Putamen (tissue), 1 donor: ENCODE measurements around the gene XPO6.

Experiments
- DNase-seq: peaks from one replicate; pipeline ENCODE4 v3.0.0-alpha.2; 2016; ENCODE audit warnings: low spot score

Gene XPO6

GRCh38 chr16:28208131-28208530 lies 3.6 kb downstream of the XPO6 start:
- DNase-seq: no peak

DNA sequence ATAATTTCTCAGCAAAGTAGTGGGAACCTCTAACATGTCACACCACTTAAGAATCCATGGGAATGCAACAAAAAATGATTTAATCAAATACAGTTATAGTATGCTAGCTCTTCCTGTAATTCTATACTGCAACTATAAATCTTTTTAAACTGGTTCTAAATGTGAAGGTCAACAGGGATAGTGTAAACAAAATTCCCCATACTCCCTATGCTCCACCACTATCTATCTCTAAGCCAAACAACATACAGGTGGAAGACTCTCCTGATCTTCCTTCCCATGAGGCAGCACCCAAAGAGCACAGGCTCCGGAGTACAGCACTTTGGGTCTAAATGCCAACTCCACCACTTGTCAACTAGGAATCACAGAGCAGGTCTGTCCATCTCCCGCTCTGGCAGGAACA lies 4.4 kb downstream of the XPO6 start:
- DNase-seq: no peak

DNA sequence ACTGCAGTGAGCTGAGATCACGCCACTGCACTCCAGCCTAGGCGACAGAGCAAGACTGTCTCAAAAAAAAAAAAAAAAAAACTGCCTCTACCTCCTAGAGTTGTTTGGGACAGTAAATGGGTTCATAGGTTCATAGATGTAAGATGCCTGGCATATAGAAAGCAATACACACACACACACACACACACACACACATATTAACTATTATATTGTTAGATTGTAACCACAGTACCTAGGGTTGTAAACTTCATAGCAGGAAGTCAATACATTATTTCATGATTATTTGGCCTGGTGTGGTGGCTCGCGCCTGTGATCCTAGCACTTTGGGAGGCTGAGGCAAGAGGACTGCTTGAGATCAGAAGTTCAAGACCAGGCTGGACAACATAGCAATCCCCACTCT lies 5.8 kb downstream of the XPO6 start:
- DNase-seq: no peak

- no peak for DNase-seq
Observed at GRCh38 chr16:28205117-28205899, 6.5 kb downstream of the XPO6 start.

DNA sequence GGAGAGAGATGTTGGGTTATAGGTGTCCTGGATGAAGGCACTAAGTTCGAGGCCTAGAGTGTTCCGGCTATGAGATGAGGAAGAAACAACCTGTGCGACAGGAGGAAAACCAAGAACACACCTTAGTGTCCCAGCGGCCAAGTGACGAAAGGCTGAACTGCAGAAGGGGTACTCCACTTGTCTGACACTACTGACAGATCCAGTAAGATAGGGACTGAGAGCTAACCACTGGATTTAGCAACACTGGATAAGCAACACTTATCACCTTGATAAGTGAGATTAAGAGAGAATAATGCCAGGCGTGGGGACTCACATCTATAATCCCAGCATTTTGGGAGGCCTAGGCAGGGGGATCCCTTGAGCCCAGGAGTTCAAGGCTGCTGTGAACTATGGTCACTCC lies 7.1 kb downstream of the XPO6 start:
- no peak for DNase-seq

DNA sequence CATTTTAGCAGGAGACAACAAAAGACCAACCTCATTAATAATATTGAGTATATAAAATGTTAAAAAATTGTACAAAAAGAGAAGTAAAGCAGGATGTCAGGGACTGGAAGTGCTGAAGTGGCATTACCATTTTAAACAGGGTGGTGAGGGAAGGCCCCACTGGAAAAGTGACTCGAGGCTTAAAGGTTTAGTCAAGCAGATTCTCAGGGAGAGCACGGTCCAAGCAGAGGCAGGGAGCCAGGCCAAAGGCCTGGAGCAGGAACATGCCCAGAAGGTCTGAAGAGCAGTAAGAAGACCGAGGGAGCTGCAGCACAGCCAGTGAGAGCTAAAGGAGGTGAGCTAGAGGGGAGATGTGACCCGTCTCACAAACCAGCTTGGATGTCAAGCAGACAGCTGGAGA lies 7.6 kb downstream of the XPO6 start:
- DNase-seq: no peak

- no peak for DNase-seq
Observed at GRCh38 chr16:28202147-28202746, 9.5 kb downstream of the XPO6 start.

DNA sequence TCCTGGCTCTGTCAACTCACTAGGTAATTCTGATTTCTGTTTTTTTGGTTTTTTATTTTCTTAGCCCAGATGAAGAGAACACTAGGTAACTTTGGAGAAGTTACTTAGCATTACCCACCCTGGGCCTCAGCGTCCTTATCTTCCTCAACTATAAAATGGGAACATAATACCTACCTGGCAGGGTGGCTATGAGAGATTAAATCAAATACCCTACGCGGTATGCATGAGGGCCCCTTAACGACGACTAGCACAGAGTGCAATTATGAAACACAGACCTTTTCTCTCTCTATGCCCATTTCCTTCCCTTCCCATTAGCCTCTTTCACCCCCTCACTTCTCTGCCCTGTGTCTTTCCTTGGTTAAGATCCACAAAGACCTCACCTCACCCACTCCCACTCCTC lies 11.1 kb downstream of the XPO6 start:
- no peak for DNase-seq

GRCh38 chr16:28196387-28196987 lies 15.3 kb downstream of the XPO6 start:
- DNase-seq: no peak

DNA sequence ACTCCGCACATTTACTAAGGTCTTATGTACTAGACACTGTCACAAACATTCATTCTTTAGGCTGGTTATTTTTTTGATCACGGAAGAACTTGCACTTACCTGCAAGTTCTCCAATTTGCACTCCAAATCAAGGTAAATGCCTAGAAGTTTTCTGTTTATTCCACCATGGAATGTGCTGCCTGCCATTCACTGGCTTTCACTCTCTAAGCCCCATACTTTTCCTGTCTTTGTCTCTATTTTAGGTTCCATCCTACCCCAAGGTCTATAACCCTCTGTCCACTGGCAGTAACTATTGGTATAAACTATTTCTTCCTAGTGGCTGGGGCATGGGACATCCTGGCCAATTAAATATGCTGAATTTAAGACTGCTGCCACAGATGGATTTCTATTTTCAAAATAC lies 15.9 kb downstream of the XPO6 start:
- no peak for DNase-seq

DNA sequence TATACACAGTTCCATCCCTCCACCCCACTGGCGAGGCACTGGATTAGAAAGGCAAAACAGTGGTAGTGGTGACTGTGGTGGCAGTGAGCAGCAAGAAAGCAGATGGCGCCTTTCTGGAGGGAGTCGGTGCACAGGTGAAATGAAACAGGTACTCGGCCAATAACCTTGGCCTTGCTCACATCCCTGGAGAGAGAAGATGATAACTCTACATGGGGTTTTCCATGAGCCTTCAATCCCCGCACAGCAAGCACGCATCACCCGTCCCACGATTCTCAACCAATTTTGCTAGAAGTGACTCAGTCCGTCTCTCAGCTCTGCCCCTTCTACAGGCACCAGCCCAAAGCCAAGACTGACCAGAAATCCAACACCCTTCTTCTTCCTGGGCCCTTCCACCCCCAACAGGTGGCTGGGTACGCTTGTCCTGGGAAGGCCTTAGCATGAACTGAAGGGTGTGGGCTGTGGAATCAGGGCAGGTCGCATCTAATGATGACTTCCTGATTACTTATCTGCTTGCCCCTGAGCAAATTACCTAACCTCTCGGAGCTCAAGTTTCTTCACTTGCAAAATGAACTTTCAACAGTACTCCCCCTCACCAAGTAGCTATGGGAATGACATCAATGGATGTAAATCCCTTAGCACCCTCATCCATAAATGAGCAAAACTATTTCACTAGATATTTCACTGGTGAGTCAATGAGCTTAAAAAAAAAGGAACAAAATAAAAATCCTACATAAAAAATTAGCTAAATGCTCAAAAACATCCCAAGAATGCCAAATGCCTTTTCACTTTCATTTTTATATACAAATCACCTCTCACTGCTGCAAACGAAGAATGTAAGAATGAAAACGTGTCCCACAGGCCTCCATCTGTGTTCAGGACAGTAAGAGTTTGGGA lies 18.0 kb downstream of the XPO6 start:
- no peak for DNase-seq

DNA sequence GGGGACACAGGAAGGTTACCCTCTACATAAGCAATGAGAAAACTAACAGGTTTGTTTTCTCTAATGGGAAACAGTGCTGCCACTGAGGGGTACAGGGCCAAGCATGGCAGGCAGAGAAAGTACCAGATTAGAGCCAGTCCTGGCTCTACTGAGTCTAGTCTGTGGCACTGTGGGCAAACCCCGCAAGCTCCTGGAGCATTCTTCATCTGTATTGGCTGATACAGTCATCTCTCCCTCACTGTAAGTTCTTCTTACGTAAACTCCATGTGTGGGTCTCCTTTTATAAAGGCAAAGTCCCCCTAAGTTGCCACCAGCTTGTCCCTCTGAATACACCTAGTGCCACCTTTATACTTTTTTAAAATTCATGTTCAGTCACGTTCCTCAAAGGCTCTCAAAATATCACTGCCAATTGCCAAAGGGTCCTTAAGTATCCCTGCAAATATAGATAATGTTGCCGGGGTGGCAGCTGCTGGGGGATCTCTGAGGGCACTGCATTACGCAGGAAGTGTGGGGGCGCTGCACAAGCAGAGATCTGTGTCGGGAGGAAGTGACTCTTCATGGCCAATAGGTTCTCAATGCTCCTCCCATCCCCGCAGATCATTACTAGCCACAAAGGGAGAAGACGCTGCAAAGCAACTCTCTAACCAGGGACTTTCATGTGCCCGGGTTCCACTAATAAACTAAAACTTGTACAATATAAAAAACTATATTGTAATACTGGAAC lies 18.8 kb downstream of the XPO6 start:
- DNase-seq: no peak

DNA sequence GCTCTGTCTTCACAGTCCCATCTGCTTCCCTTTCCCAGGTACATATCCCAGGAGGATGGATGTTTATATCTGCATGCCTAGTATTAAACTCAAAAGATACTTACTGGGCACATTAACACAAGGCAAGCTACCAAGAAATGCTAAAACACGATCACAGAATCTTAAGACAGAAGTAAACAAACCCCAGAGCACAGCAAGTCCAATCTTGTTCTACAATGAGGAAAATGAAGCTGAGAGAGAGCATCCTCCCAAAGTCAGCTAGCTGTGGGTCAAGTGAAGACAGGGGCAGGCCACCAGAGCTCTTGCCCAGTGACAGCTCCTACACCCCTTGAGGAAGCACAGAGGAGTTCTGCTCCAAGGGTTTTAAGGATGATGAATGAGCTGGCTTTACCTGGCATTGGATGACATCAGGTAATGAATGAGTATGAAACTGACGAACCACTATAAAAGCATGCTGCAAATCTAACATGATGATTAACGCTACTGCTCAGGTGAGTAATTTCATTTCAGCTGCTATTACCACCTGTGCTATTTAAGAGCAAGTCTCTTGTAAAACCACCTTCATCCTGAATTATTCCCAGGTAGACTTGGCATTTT lies 20.3 kb downstream of the XPO6 start:
- no peak for DNase-seq

DNA sequence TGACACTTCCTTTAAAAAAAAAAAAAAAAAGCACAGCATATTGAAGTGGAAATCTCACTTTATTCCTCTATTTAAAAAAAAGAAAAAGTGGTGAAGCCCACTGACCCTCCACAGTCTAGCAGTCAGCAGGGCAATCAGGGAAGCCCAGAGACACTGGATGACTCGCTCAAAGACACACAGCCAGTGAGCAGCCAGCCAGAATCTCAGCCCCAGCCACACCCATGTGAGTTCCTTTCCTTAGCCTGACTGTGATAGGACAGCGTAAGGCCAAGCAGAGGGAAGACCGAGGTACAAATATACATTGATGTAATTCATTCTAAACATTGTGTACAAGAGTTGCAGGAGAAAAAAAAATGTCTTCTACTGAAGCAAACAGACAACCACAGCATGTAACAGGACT lies 22.5 kb downstream of the XPO6 start:
- DNase-seq: no peak

DNA sequence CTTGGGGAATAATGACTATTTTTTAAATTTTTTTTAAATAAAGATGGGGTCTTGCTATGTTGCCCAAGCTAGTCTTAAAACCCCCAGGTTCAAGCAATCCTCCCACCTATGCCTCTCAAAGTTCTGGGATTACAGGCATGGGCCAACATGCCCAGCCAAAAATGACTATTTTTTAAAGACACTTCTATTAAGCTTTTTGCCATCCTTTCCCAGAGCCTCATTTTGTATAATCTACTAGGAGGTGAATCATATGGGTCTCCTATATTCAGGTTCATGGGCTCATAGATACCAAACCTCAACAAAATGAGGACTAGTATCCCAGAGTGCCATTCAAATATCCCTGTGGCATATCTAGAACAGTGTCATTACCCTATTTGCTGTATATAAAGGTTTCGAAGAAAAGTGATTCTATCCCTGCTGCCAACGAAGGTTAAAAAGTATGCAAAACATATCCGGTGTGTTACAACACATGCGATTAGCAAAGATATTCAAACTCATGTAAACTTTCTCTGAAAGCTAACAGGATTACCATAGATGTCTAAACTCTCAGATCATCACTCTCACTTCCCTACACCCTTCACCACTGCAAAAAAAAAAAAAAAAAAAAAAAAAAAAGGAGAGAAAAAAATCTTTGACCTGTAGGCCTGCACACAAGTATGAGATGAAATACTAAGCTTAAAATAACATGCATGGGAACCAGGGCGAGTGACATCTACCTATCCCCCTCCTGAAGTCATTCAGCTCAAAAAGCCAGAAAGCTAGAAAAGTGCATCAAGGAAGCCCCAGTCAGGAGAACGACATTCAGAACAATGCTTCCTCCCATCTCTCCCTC lies 23.5 kb downstream of the XPO6 start:
- no peak for DNase-seq

DNA sequence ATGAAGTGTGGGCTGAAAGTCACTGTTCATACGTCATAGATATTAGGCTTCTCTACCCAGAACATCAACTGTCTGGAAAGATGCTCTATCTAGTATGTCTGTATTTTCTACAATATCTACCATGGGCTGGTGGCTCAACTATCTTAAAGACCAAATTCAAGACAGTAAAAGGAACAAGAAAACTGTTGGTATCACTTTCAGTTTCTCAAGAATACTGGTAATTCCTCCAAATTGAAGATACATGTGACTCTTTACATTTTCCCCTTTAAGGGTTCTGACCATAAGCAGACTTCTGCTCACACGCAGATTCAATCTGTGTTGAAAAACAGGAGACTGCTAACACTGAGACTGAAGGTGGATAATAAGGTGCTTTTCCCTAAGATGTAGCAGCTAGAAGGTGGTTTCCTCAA lies 24.2 kb downstream of the XPO6 start:
- no peak for DNase-seq

DNA sequence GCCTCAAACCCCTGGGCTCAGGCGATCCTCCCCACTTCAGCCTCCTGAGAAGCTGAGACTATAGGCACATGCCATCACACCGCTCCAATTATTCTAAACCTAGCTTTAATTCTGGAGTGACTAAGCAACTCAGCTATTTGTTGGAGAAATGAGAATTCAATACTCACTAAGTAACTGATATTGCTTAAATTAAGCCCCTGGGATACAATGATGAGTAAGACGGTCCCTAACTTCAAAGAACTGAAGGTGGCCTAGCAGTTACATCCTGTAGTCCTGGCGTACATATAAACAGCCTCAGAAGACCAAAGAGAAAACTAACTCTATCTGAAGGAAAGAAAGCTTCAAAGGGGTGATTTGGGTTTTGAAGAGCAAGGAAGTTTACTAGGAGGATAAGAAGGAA lies 25.0 kb downstream of the XPO6 start:
- no peak for DNase-seq

DNA sequence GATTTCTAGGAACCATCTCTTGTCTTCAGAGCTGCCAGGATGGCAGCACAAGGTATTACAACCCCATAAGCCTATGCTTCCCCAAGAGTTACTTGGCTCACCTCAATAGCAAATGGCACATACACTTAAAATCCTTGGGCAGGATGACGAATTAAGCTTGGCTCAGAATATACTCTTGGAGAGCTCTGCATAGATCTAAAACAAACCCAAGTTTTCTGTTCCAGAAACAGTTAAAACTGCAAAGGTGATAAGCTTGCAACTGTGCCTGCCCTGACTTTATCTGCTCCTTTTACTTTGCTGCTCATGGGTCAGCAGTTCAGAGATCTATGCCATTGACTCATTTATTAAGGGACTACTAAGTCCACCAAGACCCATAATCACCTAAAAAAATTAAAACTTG lies 26.1 kb downstream of the XPO6 start:
- no peak for DNase-seq

DNA sequence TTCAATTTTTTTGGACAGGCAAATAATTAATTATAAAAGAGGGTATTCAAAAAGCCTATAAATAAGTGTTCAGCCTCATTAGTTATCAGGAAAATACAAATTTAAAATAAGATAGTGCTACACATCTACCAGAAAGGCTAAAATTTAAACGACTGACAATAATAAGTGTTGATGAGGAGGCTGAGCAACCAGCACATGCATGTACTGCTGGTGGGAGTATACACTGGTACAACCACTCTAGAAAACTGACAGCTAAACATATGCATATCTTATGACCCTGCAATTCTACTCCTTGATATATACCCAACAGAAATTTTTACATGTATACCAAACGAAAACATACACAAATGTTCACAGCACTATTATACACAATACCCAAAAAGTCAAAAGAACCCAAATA lies 27.1 kb downstream of the XPO6 start:
- no peak for DNase-seq

DNA sequence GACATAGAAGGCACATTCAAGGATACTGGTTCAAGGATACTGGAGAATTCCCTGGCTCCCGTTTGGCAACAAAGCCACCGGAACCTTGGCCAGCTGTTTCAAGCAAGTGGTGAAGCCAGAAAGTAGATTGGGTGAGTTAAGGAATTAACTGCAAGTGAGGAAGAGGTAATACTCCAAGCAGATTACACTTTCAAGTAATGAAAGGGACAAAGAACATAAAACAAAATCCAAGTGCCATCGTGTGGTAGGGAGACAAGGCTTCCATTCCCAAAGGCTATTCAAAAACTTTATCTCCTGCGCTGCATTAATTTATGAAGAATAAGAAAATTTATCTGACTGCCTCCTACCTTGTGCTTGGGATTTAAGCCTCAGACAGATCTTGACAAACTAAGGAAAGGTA lies 27.8 kb downstream of the XPO6 start:
- no peak for DNase-seq

DNA sequence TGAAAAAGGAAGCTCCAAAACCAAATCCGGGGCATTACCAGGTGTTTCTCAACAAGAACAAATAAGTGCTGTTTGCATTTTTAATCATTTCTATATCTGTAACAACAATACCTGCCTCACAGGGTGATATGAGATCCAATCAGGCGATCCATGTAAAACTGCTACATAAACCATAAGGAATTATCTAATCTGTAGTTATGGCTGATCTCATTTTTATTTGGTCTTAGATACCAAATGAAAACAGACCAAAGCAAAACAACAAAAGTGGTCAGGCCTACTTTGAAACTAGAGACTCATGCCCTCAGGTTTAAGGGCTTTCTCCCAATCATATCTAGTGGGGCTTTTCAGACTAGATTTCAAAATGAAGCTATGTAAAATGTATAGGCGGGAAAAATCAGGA lies 28.3 kb downstream of the XPO6 start:
- DNase-seq: no peak
